Right cardiac atrium (tissue), 5 donors: ENCODE data around the gene MRPL28. TPM values are rescaled to one million over a fixed set of nuclear protein-coding genes. Genes with fewer than 3 reads are reported as not detected.
A peak's percentile ranks its signal among the peaks of the same experiment; 100 is the strongest.
"Not testable (repeated sequence)": the region's sequence is repeated elsewhere in the genome, so short reads cannot be mapped to it uniquely, and the experiment has no call there.

Experiments used
- ATAC-seq, 2 donors: fragments of 200-7000 bp; cut with Tn5 transposase; one replicate each; pipeline versions ENCODE4 v1.8.0 to v1.9.1; 2020; ENCODE audit warnings: moderate library complexity in 2 of 2, mild to moderate bottlenecking in 1 of 2
- DNase-seq, 3 donors: peaks; one replicate each; pipeline ENCODE4 v3.0.0-alpha.2; 2020
- H3K27ac ChIP-seq: one replicate; pipeline ENCODE4 v1.5.1; 2013; ENCODE audit warnings: mild to moderate bottlenecking, low read length, control low read depth, moderate library complexity
- H3K27me3 ChIP-seq: one replicate; pipeline ENCODE4 v1.6.1; 2013; ENCODE audit not compliant: control insufficient read depth, insufficient read depth
- H3K4me1 ChIP-seq: one replicate; pipeline ENCODE4 v1.6.1; 2013; ENCODE audit warnings: low read length; ENCODE audit not compliant: control insufficient read depth, insufficient read depth
- H3K4me3 ChIP-seq: one replicate; pipeline ENCODE4 v1.5.1; 2013; ENCODE audit warnings: low read length, control low read depth
- H3K9me3 ChIP-seq: one replicate; pipeline ENCODE4 v1.6.1; 2013; ENCODE audit warnings: low read length; ENCODE audit not compliant: control insufficient read depth
- WGBS: extraction: QIAGEN DNeasy Blood & Tissue Kit; methylation state at CpG from one replicate; pipeline ENCODE4 v1.1.7; 2013; 5-methylcytosine and 5-hydroxymethylcytosine counted together
- intact Hi-C, 4 donors: fragments of 100-400 bp; cut with DNase I; formaldehyde crosslinking; loops; one replicate each; pipeline versions ENCODE4 v1.11.0 to v1.14.0; 2022 to 2023
- polyA plus RNA-seq: library from polyadenylated mRNA; stranded (reverse); fragments of 200-250 nt; gene quantifications from one replicate; pipeline ENCODE4 v1.2.3, GENCODE V29; 2013
- total RNA-seq, 4 donors: library from RNA; stranded (reverse); fragmentation: NEBNext Ultra II Directional; extraction: Animal tissue kit (Norgen Biotek cat#: 25700); gene quantifications; one replicate each; pipeline ENCODE4 v1.2.1, GENCODE V29; 2021
- donor health status: healthy with polysubstance abuse.
- donor health status: DM: no; HTN: yes; CAD: no.
- donor health status: DM: no; HTN: no; CAD: no.
- donor health status: DM: no; HTN: yes; CAD: no; lungs with severe emphysema.
- donor health status: DM: yes; HTN: yes; CAD: no.

The MRPL28 gene
- total and polyA plus RNA-seq, 5 donors = 63.9 to 130 (median 70.6) TPM

- H3K4me1 ChIP-seq, H3K9me3 ChIP-seq, intact Hi-C loops, H3K27me3 ChIP-seq, H3K4me3 ChIP-seq: not testable (repeated sequence)
- ATAC-seq (peak in 1 of 2 donors; percentile 12), DNase-seq (peak in 2 of 3 donors; percentile 78 to 79)
- H3K27ac ChIP-seq = peak overlapping the region; percentile 79
- 32% methylated on average over 20 of the region's 20 CpGs for WGBS
Observed at GRCh38 chr16:387761-388666, 17.7 kb upstream of the MRPL28 start.

- Histone ChIP-seq H3K27ac (peak overlapping the region; percentile 14), H3K9me3 (no peaks in the 10 kb centered on the region), H3K4me1 (no peaks in the 10 kb centered on the region), H3K4me3 (no peak overlapping the region), H3K27me3 (no peaks in the 10 kb centered on the region)
- intact Hi-C loops = no loop called here
- ATAC-seq (no peak), DNase-seq (peak in 2 of 3 donors; percentile 57 to 66)
- WGBS = 47% methylated on average over 19 of the region's 19 CpGs
Observed at GRCh38 chr16:386641-387156, 16.4 kb upstream of the MRPL28 start.

- 49% methylated on average over 33 of the region's 33 CpGs for WGBS
- H3K4me1 ChIP-seq = no peaks in the 10 kb centered on the region
- ATAC-seq (no peak), DNase-seq (peak in 1 of 3 donors; percentile 53)
- no peaks in the 10 kb centered on the region for H3K27me3 ChIP-seq
- H3K27ac ChIP-seq = peak overlapping the region; percentile 21
- intact Hi-C loops = no loop called here
- no peaks in the 10 kb centered on the region for H3K9me3 ChIP-seq
- no peak overlapping the region for H3K4me3 ChIP-seq
Observed at GRCh38 chr16:383326-384051, 13.2 kb upstream of the MRPL28 start.

GRCh38 chr16:381789-382717, 11.7 kb upstream of the MRPL28 start, which contains the start of gene PGAP6:
PGAP6 (minus strand) TSS chr16:381978; CDS start chr16:381821, 157 bp downstream.
- peak; percentile 49 to 69 for ATAC-seq
- peak within 1 kb of the TSS; percentile 73 for H3K27ac ChIP-seq
- H3K4me3 ChIP-seq = peak within 1 kb of the TSS; percentile 97
- H3K4me1 ChIP-seq = no peaks in the 10 kb centered on the region
- H3K27me3 ChIP-seq = no peaks in the 10 kb centered on the region
- WGBS = under 1% methylated on average over 121 of the region's 123 CpGs
- no peaks in the 10 kb centered on the region for H3K9me3 ChIP-seq
- intact Hi-C loops = no loop called here
- peak; percentile 61 to 89 (median 84) for DNase-seq

- peak; percentile 52 to 81 (median 76) for DNase-seq
- Histone ChIP-seq H3K27me3 (no peaks in the 10 kb centered on the region), H3K4me1 (no peaks in the 10 kb centered on the region), H3K9me3 (no peaks in the 10 kb centered on the region), H3K4me3 (peak overlapping the region; percentile 97), H3K27ac (no peak overlapping the region)
- peak; percentile 46 to 53 for ATAC-seq
- WGBS = 1% methylated on average over 73 of the region's 73 CpGs
- intact Hi-C loops = no loop called here
Observed at GRCh38 chr16:381012-381788, 10.9 kb upstream of the MRPL28 start.

- Histone ChIP-seq H3K4me1 (no peaks in the 10 kb centered on the region), H3K4me3 (peak overlapping the region; percentile 97), H3K9me3 (no peaks in the 10 kb centered on the region), H3K27me3 (no peaks in the 10 kb centered on the region), H3K27ac (no peak overlapping the region)
- intact Hi-C loops = no loop called here
- ATAC-seq (peak; percentile 9 to 42), DNase-seq (peak in 1 of 3 donors; percentile 55)
- 9% methylated on average over 12 of the region's 12 CpGs for WGBS
Observed at GRCh38 chr16:380762-381011, 10.3 kb upstream of the MRPL28 start.

GRCh38 chr16:379961-380761, 9.8 kb upstream of the MRPL28 start:
- WGBS = 84% methylated on average over 27 of the region's 27 CpGs
- ATAC-seq (no peak), DNase-seq (no peak)
- intact Hi-C loops = no loop called here
- Histone ChIP-seq H3K9me3 (no peaks in the 10 kb centered on the region), H3K4me1 (no peaks in the 10 kb centered on the region), H3K4me3 (peak overlapping the region; percentile 97), H3K27ac (no peak overlapping the region), H3K27me3 (no peaks in the 10 kb centered on the region)

GRCh38 chr16:379183-379960, 9.0 kb upstream of the MRPL28 start:
- Histone ChIP-seq H3K4me3 (no peak overlapping the region), H3K9me3 (no peaks in the 10 kb centered on the region), H3K27me3 (no peaks in the 10 kb centered on the region), H3K27ac (no peak overlapping the region), H3K4me1 (no peaks in the 10 kb centered on the region)
- DNase-seq (peak in 1 of 3 donors; percentile 59), ATAC-seq (no peak)
- 90% methylated on average over 16 of the region's 16 CpGs for WGBS
- intact Hi-C loops = no loop called here

GRCh38 chr16:378821-379182, 8.5 kb upstream of the MRPL28 start:
- DNase-seq = no peak
- ATAC-seq = no peak
- Histone ChIP-seq H3K27me3 (no peaks in the 10 kb centered on the region), H3K4me3 (no peak overlapping the region), H3K27ac (no peak overlapping the region), H3K4me1 (no peaks in the 10 kb centered on the region), H3K9me3 (no peaks in the 10 kb centered on the region)
- 72% methylated on average over 14 of the region's 14 CpGs for WGBS
- intact Hi-C loops = no loop called here
